ENCODE data around the gene FAM9A. TPM values are rescaled to one million over a fixed set of nuclear protein-coding genes. Genes with fewer than 3 reads are reported as not detected.

FAM9A gene
- total RNA-seq, 2 donors from 2014 or later, result 1.3 TPM; not detected in 1

DNA sequence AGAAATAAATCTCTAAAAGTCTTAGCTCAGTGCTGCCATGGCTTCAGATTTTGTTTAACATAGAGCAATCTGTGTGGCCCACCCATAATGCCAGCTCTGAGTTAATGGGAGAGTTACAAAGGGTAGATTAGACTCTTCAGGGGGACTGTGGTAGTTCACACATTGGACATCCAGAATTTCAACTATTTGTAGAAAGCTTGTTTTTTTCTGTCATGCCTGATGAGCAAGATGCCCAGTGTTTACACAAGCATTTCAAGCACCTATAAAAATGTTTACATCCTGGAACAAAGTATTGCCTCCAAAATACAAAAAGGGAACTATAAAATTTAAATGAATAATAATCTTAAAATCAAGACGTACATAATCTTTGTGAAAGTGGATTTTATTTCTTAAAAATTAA is 43.0 kb upstream of the FAM9A start:
- no peak for TF ChIP-seq POLR2AphosphoS5 (IDR thresholded peaks at IDR 0.05)
- TF ChIP-seq, protein P1, sequence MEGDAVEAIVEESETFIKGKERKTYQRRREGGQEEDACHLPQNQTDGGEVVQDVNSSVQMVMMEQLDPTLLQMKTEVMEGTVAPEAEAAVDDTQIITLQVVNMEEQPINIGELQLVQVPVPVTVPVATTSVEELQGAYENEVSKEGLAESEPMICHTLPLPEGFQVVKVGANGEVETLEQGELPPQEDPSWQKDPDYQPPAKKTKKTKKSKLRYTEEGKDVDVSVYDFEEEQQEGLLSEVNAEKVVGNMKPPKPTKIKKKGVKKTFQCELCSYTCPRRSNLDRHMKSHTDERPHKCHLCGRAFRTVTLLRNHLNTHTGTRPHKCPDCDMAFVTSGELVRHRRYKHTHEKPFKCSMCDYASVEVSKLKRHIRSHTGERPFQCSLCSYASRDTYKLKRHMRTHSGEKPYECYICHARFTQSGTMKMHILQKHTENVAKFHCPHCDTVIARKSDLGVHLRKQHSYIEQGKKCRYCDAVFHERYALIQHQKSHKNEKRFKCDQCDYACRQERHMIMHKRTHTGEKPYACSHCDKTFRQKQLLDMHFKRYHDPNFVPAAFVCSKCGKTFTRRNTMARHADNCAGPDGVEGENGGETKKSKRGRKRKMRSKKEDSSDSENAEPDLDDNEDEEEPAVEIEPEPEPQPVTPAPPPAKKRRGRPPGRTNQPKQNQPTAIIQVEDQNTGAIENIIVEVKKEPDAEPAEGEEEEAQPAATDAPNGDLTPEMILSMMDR (IDR thresholded peaks at IDR 0.05), result no peak
- no peak for TF ChIP-seq POLR2A (IDR thresholded peaks at IDR 0.05)
- no peak for DNase-seq (ENCODE audit: low spot score)
- intact Hi-C loops (cut with DNase I), result no loop called here
- WGBS, result 29% methylated on average over 1 of the region's 1 CpG
- no peaks in the 10 kb centered on the region for H3K36me3 ChIP-seq
- no peak overlapping the region for H3K27ac ChIP-seq
- no peak overlapping the region for H3K4me3 ChIP-seq
- no peaks in the 10 kb centered on the region for H3K4me1 ChIP-seq (replicated peaks)
- no peaks in the 10 kb centered on the region for H3K27me3 ChIP-seq (replicated peaks; ENCODE audit: insufficient read depth)
- no peaks in the 10 kb centered on the region for H3K9me3 ChIP-seq

GRCh38 chrX:8841911-8842310 is 40.7 kb upstream of the FAM9A start:
- Histone ChIP-seq H3K27ac (no peak overlapping the region), H3K36me3 (no peaks in the 10 kb centered on the region), H3K9me3 (no peaks in the 10 kb centered on the region), H3K27me3 (replicated peaks; ENCODE audit: insufficient read depth) (no peaks in the 10 kb centered on the region), H3K4me3 (no peak overlapping the region), H3K4me1 (replicated peaks) (no peaks in the 10 kb centered on the region)
- no peak for DNase-seq (ENCODE audit: low spot score)
- intact Hi-C loops (cut with DNase I), result no loop called here
- 100% methylated on average over 6 of the region's 6 CpGs for WGBS
- TF ChIP-seq POLR2A (IDR thresholded peaks at IDR 0.05), result no peak
- no peak for TF ChIP-seq POLR2AphosphoS5 (IDR thresholded peaks at IDR 0.05)
- TF ChIP-seq, protein P1 (IDR thresholded peaks at IDR 0.05), result no peak

DNA sequence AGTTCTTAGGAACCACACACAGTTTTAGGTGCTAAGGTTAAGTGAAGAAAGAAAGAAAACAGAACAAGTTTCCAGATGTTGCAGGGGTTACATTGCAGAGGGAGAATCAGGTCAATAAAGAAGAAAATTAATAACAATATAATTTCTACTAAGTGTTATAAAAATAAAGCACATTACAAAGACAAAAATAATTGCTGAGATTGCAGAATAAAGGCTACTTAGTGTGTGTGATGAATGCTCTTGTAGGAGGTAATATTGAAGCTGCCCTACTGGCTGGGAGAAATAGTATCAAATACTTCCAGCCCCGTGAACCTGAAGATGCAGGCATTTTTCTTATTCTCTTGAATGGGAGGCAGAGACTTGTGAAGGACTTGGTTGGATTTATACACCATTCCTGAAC is 33.2 kb upstream of the FAM9A start:
- intact Hi-C loops (cut with DNase I), result no loop called here
- Histone ChIP-seq H3K9me3 (no peaks in the 10 kb centered on the region), H3K4me1 (replicated peaks) (no peaks in the 10 kb centered on the region), H3K27me3 (replicated peaks; ENCODE audit: insufficient read depth) (no peaks in the 10 kb centered on the region), H3K27ac (no peak overlapping the region), H3K4me3 (no peak overlapping the region), H3K36me3 (no peaks in the 10 kb centered on the region)
- no peak for DNase-seq (ENCODE audit: low spot score)
- 77% methylated on average over 1 of the region's 1 CpG for WGBS
- TF ChIP-seq POLR2AphosphoS5 (IDR thresholded peaks at IDR 0.05), result no peak
- TF ChIP-seq, protein P1 (IDR thresholded peaks at IDR 0.05), result no peak
- no peak for TF ChIP-seq POLR2A (IDR thresholded peaks at IDR 0.05)

- WGBS, result 86% methylated on average over 3 of the region's 4 CpGs
These were observed 31.6 kb upstream of the FAM9A start for GRCh38 chrX:8832582-8833378.

More at GRCh38 chrX:8832582-8833378, 31.6 kb upstream of the FAM9A start:
- Histone ChIP-seq H3K4me3 (no peak overlapping the region), H3K27ac (no peak overlapping the region), H3K4me1 (replicated peaks) (no peaks in the 10 kb centered on the region), H3K36me3 (no peaks in the 10 kb centered on the region), H3K9me3 (no peaks in the 10 kb centered on the region), H3K27me3 (replicated peaks; ENCODE audit: insufficient read depth) (no peaks in the 10 kb centered on the region)
- DNase-seq (ENCODE audit: low spot score), result no peak
- no peak for TF ChIP-seq POLR2A (IDR thresholded peaks at IDR 0.05)
- no peak for TF ChIP-seq POLR2AphosphoS5 (IDR thresholded peaks at IDR 0.05)
- TF ChIP-seq, protein P1 (IDR thresholded peaks at IDR 0.05), result no peak
- intact Hi-C loops (cut with DNase I), result no loop called here

Data from prostate gland (tissue), 2 donors.